Stimulated activated CD4-positive, alpha-beta T cell treated with anti-CD3 and anti-CD28 coated beads, Interleukin-4, amount 100 ng/mL, for 4 hours (primary cell): ENCODE results near the gene ZGPAT.
"Not testable (repeated sequence)": the region's sequence is repeated elsewhere in the genome, so short reads cannot be mapped to it uniquely, and the experiment has no call there.

Experiments
- DNase-seq, 2 experiments: peaks; one replicate each; pipeline ENCODE4 v3.0.0-alpha.2; 2020

Gene ZGPAT

GRCh38 chr20:63704749-63705117 is 3.1 kb upstream of the ZGPAT start:
- DNase-seq = no peak

GRCh38 chr20:63705232-63706026 is 2.4 kb upstream of the ZGPAT start:
- DNase-seq = no peak

DNA sequence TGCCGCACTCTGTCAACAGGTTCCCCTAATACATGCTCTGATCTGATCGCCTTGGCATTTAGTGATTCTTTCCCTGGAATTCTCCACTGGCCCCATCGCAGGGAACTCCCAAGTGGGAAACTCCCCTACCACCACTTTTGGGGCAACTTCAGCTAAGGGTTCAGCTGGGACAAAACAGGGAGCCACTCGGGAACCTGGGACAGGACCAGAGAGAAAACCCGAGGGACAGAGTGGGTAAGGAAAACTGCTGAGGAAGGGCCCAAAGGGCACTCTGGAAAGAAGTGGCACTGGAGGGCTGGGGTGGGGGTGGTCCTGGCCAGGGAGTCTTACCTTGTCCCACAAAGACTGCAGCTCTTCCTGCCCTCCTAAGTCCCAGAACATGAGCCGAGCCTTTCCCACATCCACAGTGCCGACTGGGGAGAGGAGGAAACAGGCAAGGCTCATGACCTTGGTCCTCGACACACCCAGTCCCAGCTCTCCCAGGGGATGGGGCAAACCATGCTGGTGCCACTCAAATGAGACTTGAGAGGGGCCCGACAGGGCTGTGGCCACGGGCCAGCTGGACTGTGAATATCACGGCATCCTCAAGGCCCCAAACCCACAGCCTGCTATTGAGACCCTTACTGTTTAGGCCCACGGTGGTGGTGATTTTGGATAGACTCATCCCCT is 1.7 kb upstream of the ZGPAT start:
- no peak for DNase-seq

GRCh38 chr20:63706852-63707557 is 834 bp upstream of the ZGPAT start:
- peak; percentile 60 to 78 for DNase-seq

DNA sequence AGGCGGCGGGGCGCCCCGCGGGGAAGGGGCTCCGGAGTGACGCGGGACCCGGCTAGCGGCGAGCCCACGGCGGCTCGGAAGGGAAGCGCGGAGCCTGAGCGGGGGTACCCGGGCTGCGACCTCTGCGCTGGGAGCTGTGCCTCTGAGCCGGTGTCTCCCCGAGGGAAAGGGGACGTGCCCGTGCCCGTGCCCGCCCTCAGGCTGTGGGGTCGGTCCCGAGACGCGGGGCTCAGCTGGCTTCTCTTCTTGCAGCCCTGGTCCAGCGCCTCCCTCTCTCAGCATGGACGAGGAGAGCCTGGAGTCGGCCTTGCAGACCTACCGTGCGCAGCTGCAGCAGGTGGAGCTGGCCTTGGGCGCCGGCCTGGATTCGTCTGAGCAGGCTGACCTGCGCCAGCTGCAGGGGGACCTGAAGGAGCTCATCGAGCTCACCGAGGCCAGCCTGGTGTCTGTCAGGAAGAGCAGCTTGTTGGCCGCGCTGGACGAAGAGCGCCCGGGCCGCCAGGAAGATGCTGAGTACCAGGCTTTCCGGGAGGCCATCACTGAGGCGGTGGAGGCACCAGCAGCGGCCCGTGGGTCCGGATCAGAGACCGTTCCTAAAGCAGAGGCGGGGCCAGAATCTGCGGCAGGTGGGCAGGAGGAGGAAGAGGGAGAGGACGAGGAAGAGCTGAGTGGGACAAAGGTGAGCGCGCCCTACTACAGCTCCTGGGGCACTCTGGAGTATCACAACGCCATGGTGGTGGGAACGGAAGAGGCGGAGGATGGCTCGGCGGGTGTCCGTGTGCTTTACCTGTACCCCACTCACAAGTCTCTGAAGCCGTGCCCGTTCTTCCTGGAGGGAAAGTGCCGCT is 686 bp downstream of the ZGPAT start:
- no peak for DNase-seq

- DNase-seq = no peak
Measured at GRCh38 chr20:63709149-63709527, 1.3 kb downstream of the ZGPAT start.

DNA sequence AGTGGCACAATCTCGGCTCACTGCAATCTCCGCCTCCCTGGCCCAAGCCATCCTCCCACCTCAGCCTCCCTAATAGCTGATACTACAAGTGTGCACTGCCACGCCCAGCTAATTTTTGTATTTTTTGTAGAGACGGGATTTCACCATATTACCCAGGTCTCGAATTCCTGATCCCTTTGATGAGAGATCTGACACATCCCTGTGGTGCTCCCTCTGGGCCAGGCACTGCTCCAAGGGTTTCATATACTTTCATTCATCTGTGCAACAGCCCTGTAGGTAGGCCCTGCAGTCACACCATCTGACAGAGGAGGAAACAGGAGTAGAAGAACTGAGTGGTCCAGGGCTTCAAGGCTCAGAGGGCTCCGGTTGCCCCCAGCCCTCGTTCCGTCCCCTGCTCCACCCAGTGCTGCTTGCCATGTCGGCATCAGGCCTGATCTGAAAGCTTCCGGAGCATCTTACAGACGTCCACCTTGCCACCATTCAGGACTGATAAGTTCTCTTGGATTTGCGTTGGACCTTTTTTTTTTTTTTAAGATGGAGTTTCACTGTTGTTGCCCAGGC is 3.3 kb downstream of the ZGPAT start:
- DNase-seq = no peak

DNA sequence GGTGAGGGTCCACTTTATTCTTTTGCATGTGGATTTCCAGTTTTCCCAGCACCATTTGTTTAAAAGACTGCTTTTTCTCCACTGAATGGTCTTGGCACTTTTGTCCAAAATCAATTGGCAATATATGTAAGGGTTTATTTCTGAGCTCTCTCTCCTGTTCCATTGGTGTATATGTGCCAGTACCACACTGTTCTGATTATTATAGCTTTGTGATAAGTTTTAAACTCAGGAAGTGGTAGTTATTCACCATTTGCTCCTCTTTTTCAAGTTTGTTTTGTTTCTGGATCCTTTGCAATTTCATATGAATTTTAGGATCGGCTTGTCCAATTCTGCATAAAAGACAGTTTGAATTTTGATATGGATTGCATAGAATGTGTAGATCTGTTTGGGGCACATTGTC is 4.4 kb downstream of the ZGPAT start:
- no peak for DNase-seq

DNA sequence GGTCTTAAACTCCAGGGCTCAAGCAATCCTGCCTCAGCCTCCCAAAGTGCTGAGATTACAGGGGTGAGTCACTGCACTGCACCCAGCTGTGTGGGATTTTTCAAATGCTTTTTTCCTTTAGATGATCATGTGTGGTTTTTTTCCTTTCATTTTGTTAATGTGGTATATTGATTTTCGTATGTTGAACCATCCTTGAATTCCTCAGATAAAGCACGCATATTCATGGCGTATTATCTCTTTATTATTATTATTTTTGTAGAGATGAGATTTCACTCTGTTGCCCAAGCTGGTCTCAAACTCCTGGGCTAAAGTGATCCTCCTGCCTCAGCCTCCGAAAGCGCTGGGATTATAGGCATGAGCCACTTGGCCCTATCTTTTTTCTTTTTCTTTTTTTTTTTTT is 7.0 kb downstream of the ZGPAT start:
- DNase-seq = no peak

DNA sequence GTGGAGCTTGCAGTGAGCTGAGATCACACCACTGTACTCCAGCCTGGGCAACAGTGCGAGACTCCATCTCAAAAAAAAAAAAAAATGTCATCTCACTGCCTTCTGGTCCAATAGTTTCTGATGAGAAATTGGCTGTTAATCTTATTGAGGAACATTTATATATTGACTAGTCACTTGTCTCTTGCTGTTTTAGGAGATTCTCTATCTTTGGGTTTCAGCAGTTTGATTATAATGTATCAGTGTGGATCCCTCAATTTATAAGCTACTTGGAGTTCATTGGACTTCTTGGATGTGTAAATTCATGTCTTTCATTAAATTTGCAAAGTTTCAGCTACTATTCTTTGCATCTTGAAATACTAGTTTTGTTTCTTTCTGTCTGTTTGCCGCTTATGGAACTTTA is 11.2 kb downstream of the ZGPAT start:
- no peak for DNase-seq

GRCh38 chr20:63722967-63723622 is 15.3 kb downstream of the ZGPAT start:
- not testable (repeated sequence) for DNase-seq

- DNase-seq = not testable (repeated sequence)
Measured at GRCh38 chr20:63730189-63730733, 22.4 kb downstream of the ZGPAT start.

DNA sequence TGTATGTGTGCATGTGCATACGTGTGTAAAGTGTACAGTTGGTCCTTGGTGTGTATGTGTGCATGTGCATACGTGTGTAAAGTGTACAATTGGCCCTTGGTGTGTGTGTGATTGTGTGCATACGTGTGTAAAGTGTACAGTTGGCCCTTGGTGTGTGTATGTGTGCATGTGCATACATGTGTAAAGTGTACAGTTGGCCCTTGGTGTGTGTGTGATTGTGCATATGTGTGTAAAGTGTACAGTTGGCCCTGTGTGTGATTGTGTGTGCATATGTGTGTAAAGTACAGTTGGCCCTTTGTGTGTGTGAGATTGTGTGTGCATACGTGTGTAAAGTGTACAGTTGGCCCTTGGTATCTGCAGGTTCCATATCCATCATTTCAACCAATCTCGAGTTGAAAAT is 23.6 kb downstream of the ZGPAT start:
- no peak for DNase-seq

DNA sequence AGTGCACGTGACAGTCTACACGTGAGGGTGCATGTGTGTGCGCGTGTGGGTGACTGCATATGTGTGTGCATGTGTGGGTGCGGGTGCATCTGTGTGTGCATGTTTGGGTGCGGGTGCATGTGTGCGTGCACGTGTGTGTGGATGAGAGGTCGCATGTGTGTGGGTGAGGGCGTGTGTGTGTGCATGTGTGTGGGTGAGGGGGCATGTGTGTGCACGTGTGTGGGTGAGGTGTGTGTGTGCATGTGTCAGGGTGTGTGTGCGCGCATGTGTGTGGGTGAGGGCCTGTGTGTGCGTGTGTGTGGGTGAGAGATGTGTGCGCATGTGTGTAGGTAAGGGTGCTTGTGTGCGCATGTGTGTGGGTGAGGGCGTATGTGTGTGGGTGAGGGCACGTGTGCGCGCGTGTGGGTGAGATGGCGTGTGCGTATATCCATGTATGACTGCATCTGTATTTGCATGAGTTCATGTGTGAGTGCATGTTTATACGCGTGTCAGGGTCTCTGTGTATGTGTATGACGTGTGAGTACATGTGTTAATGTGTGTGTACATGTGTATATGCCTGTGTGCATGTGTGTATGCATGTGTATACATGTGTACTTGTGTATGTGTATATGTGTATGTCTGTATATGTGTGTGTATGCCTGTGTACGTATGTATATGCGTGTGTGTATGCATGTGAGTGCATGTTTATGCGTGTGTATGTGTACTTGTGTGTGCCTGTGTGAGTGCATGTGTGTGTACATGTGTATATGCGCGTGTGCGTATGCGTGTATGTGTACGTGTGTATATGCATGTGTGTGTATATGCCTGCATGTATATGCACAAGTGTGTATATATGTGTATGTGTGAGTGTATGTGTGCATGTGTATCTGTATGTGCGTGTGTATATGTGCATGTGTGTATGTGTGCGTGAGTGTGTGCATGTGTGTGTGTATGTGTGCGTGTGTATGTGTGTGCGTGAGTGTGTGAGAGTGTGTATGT is 24.6 kb downstream of the ZGPAT start:
- no peak for DNase-seq

- no peak for DNase-seq
Measured at GRCh38 chr20:63733117-63733516, 25.3 kb downstream of the ZGPAT start.

- DNase-seq = no peak
Measured at GRCh38 chr20:63733579-63734081, 25.8 kb downstream of the ZGPAT start.

DNA sequence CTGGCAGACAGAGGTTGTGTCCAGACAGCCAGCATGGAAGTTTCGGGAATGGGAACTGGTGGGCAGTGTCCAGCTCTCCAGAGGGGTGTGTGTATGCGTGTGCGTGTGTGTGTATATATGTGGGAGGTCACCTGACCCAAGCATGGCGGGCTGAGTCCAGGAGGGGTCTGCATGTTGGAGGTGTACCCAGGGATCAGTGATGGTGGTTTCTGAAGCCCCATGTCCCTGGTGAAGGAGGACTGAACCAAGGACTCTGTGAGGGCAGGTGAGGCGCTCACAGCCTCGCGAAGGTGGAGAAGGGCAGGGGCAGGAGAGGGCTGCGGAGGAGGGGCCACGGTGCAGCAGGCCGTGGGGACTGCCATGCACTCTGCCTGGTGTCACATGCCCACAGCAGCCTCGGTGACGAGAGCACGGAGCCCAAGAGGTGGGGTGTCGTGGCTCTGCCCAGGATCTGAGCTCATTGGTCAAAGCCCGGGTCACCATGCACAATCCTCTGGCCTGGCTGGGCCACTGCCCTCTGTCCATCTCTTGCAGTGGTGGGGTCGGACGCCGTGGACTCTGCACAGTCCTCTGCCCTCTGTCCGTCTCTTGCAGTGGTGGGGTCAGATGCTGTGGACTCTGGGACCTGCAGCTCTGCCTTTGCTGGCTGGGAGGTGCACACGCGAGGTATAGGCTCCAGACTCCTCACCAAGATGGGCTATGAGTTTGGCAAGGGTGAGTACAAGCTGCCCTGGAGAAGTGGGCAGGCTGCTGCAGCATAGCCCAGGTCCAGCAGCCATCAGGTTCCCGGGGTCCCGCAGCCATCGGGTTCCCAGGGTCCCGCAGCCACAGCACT is 26.5 kb downstream of the ZGPAT start:
- no peak for DNase-seq

DNA sequence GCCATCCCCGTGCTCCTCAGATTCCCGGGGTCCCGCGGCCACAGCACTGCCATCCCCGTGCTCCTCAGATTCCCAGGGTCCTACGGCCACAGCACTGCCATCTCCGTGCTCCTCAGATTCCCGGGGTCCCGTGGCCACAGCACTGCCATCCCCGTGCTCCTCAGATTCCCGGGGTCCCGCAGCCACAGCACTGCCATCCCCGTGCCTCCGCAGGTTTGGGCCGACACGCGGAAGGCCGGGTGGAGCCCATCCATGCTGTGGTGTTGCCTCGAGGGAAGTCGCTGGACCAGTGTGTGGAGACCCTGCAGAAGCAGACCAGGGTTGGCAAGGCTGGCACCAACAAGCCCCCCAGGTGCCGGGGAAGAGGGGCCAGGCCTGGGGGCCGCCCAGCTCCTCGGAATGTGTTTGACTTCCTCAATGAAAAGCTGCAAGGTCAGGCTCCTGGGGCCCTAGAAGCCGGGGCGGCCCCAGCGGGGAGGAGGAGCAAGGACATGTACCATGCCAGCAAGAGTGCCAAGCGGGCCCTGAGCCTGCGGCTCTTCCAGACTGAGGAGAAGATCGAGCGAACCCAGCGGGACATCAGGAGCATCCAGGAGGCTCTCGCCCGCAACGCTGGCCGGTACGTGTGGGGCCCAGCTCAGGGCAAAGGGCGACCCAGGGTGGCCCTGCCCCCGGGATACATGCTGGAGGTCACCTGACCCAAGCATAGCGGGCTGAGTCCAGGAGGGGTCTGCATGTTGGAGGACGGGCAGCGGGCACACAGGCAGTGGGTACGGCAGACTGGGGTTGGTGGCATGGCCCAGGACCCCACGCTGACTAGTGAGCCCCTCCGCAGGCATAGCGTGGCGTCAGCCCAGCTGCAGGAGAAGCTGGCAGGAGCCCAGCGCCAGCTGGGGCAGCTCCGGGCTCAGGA is 27.4 kb downstream of the ZGPAT start:
- DNase-seq = no peak
